GM18861 (cell line): ENCODE measurements around the gene DCDC2.
A peak's percentile ranks its signal among the peaks of the same experiment; 100 is the strongest.
"Not testable (repeated sequence)": the region's sequence is repeated elsewhere in the genome, so short reads cannot be mapped to it uniquely, and the experiment has no call there.

Experiments used
- ATAC-seq: cut with Tn5 transposase; IDR thresholded peaks from one replicate; pipeline ENCODE4 v1.9.1; 2021; ENCODE audit not compliant: unreplicated experiment

The DCDC2 gene

DNA sequence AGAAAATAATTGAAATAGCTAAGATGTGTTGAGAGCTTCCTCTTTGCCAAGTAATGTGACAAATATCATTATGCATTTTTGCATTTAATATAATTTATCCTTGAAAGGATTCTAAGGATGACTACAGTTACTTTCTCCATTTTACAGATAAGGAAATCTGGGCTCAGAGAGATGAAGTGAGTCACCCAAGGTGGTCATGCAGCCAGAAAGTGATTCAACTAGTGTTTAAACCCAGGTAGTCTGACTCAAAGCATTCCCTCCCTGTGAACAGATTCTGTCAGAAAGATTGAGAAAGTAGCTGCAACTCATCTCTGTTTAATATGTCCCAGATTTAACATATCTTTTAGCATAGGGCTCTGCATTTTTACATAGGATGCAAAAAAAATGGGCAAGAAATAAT is 203.7 kb downstream of the DCDC2 start:
- ATAC-seq: no peak

DNA sequence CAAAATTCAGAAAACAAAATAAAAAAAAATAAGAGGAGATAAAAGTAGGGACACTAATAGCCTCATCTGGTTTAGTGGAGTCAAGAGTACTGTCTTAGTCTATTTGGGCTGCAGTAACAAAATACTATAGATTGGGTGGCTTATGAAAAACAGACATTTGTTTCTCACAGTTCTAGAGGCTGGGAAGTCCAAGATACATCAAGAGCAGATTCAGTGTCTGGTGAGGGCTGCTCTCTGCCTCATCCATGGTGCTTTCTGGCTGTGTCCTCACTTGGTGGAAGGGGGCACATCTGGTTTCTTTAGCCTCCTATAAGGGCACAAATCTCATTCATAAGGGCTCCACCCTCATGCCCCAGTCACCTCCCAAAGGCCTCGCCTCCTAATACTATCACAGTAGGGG is 205.8 kb downstream of the DCDC2 start:
- ATAC-seq: no peak

DNA sequence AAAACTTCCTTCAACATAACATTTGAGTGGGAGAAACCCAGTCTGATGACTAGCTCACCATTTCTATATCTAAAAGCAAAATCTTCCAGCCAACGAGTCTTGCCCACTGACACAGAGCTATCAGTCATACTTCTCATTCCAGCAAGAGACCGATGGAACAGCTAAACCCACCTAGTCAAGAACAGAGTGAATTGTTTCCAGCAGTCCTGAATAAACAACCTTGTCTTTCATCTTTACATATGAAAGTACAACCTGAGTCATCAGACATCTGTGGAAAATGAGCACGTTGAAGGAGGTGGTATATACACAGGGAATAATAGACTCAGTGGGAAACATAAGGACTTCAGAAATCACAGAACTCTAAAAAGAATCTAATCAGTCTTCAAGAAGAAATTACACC is 208.0 kb downstream of the DCDC2 start:
- ATAC-seq: no peak

DNA sequence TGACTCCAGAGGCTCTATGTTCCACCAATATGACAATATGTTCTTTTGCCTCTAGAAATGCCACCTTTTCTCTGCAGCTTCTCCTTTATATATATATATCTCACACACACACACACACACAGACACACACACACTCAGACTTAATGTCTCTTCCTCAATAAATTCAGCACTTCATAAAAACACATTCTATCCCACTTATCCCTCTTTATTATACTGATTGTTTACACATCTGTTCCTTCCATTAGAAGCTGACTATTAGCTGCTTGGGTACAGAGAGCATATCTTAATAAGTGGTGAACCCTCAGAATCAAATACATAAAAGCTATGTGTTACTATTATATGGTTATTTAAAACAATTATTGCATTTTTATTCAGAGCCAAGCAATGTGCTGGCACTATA is 208.6 kb downstream of the DCDC2 start:
- ATAC-seq: no peak

DNA sequence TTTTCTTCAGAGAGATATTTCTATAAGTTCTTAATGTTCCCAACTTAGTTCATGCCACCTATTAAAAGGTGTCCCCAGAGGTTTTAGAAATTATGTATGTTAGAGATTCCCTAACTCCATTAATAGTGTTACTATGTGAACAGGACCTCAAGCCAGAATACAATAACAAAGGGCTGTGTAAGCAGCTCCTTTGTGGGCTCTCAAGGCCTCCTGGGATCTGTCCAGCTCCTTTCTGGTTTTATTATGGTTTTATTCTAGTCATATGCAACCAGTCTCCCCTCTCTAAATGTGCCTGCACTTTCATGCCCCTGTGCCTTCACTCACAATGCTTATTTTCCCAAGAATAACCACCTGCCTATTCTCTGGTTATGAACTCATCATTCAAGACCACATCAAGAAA is 209.2 kb downstream of the DCDC2 start:
- ATAC-seq: no peak

DNA sequence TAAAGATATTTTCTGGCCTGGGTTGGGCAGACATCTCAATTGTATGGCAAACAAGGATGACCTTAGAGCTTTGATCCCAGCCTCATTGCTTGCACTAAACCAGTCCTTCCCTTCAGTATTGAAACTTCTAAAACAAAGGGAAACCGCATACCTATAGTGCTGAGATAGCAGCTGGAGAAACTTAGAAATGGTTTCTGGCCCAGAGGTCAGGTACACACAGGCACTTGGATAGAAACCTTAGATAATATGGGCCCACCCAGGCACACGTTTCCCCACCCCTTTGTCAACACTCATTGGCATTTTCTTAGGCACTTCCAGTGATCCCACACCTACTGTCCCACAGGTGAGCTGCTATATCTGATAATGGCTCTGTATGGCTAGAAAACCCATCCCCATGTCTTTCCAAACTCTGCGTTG is 209.7 kb downstream of the DCDC2 start:
- ATAC-seq: no peak

DNA sequence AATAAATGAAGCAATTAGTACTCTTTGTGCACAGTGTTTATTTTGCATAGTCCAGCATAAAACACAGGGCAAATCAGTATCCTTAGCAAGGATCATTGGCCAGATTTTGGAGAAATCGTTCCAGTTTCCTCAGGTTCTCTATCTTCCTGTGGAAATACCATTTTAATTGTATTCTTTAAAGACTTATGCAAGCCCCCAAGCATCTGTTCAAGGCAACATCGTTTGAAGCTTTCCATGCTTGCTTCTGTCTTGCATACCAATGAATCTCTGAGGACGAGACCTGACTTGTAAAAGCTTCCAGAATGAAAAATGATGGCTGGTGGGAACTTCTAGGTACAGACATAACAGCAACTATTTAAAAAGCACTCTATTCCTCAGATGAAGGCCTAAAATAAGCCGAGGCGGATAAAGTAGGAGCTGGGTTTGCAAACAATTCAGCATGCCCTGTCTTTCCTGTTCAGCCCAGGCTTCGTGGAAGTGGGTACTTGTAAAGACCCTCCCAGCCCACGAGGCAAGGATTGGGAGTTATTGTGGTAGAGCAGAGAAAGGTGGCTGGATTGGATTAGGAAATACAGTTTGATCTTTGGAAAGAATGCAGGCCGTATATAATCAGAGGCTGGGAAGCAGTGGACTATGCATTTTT is 210.2 kb downstream of the DCDC2 start:
- ATAC-seq: no peak

DNA sequence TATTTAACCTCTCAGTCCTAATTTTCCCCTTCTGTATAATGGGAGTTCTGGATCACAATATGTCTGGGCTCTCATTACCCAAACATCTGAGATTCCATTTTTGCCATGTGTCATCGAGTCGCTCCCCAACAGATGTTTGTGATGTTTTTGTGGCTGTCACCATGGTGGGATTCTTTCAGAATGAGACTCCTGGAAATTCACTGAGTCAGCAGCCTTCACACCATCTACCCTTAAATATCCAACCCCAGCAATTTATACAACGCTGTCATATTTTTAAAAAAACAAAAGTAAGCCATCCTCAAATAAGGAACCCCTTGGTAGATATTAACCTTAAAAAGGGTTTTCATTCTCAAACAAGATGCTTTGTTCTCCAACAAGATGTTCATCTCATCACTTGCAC is 211.0 kb downstream of the DCDC2 start:
- ATAC-seq: no peak

DNA sequence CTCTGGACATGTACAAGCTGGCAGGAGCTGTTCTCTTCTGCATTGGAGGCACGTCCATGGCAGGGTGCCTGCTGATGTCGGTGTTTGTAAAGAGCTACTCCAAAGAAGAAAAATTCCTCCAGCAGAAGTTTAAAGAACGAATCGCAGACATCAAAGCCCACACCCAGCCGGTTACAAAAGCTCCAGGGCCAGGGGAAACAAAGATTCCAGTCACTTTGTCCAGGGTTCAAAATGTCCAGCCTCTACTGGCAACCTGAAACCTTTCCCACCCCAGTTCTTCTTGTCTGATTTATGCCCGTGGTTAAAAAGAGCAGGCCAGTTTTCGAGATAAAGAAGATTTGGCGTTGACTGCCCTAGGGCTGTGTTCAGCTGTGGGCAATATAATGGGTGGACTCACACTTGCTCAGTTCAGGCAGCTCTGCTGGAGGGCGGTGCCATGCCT is 212.1 kb downstream of the DCDC2 start:
- no peak for ATAC-seq

DNA sequence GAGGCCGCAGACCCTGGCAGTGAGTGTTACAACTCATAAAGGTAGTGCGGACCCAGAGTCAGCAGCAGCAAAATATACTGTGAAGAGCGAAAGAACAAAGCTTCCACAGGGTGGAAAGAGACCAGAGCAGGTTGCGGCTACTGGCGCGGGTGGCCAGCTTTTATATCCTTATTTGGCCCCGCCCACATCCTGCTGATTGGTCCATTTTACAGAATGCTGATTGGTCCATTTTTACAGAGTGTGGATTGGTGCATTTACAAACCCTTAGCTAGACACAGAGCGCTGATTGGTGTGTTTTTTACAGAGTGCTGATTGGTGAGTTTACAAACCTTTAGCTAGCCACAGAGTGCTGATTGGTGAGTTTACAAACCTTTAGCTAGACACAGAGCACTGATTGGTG is 215.1 kb downstream of the DCDC2 start:
- ATAC-seq: not testable (repeated sequence)

DNA sequence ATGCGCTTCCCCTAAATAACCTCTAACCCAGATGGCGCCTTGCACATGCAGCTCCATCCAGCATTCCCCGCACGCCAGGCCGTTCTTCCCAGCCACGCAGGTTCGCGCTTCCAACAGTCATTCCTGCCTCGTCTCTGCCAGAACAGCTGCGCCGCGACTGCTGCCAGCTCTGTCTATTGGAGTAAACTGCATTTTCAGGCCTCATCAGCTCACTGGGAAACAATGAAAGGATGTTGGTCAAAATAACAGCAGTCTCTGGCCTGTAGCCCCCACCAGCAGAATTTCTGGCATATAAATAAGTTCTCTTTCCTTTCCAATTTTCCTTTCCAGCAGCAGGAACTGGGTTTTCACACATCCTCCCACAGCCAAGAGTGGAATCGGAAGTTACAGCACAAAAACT is 217.3 kb downstream of the DCDC2 start:
- no peak for ATAC-seq

DNA sequence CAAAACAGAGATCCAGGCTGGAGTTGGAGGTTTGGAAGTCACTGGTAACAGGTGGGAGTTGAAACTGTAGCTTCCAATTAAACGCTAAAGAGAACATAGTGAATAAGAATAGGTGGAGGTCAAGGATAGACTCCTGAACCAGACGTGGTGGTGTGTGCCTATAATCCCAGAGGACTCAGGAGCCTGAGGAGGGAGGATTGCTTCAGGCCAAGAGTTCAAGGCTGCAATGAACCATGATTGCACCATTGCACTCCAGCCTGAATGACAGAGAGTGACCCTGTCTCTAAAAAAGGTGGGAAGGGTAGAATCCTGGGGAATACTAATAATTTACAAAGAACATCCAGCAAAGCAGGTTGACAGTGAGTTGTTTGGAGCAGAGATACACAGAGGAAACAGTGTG is 218.2 kb downstream of the DCDC2 start:
- no peak for ATAC-seq

DNA sequence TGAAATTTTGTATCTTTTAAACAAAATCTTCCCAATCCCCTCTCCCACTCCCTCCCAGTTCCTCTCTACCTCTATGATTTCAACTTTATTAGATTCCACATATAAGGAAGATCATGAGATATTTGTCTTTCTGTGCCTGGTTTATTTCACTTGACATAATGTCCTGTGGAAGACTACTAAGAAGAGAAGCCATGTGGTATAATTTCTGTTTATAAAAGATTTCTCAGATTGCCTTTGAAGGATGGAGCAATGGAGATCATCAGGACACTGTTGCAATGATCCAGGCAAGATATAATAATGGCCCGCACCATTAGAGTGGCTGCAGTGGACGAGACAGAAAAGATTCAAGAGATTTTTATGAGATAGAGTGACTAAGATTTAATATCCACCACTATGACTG is 218.8 kb downstream of the DCDC2 start:
- ATAC-seq: no peak

DNA sequence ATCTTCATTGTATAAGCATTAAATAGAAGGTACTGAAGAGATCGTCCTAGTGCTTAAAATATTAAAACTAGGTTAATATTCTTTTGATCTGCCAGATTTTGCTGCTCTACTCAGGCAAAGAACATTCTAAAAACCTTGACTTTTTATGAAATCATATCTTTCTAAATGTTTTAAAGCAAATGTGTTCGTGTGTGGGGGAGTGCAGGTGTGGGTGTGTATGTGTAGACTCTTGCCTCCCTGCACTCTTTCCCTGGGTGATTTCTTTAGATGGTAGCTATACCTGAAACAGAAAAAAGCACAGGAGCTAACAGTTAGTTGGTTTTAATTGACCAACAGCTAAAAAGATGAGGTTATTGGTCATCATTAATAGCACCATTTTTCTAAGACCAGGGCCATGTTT is 226.1 kb downstream of the DCDC2 start:
- ATAC-seq: no peak

DNA sequence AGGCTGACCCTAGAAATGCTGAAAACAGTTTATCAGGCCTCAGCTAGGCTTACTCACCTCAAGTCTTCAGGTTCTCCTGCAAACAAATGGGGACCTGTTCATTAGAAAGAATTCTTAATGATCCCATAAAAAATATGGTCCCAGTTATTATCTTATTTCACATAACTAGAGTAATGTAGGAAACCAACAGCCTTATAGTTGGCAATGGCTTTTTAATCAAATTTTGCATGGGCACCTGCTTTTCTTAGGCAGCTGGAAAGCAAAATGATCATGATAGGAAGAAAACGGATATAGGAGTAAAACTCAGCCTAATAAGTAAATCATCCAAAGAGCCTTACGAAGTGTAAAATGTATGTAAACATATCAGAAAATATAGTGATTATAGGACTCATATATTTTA is 230.5 kb downstream of the DCDC2 start:
- no peak for ATAC-seq

DNA sequence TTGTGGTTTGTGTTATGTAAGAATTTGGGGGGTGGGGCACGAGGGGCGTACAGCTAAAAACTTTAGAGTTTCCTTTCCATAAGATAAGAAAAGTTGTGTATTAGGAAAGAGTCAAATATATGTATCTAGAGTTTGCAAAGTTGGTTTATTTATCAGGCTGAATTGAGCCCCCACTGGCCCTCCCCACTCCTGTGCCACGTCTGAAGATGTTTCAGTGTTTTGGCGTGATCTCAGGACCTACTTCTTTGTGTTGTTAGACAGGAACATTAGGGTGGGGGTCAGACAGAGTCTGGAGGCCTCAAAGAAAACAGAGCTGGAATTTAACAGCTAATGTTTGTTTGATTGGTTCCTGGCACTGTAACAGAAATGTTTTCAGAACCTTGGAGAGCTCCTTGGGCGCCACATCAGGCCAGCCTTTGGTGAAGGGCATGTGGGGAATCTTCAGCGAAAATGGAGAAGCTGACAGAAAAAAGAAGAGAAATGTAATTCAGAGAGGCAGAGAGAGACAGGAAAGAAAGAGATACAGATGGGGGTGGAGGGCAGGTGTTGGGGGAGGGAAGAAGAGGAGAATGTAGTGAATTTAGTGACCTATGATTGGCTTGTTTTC is 231.2 kb downstream of the DCDC2 start:
- peak; percentile 73 for ATAC-seq

DNA sequence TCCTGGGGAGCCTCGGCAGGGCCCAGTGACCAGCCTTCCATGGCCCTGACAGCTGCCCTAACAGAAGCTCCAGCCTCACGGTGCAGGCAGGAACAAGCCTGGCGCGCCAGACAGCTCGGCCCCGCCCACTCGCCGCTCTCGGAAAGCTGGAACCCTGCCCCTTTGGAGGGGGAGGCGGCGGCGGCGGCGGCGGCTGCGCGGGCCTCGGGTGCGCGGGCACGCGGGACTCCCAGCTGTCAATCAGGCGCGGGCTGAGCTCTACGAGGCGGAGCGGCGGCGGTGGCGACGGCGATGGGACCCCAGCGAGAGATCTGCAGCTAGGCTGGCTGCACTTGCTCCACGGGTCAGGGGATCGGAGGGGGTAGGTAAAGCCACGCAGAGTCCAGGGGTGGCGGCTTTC is 231.9 kb downstream of the DCDC2 start, which contains the start of gene NRSN1:
NRSN1 (plus strand) TSS at position 236 of the 400 bp plus-strand sequence. CDS start 8,113 bp downstream, outside the sequence.
- ATAC-seq: no peak

DNA sequence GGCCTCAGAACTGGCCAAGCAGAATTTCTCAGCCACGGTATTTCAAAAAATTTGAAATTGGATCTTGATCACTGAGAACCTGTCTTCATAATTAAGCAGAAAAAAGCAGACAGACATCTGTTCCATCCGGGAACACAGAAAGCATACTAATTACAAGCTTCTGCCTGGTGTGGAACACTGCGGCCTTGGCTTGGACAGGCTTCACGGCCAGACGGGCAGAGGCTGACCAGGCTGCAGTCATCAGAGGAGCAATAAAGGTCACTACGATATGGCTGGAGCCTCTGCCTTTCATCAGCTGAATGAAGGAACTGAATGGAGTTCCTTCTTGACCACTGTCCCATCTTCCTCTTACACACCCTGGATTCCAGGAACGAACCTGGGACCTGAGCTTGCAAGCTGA is 235.7 kb downstream of the DCDC2 start:
- ATAC-seq: no peak
